Ishikawa (cell line): ENCODE measurements around the gene HOXD8.

Source experiments
- CEBPB ChIP-seq: IDR thresholded peaks from 2 replicates; pipeline ENCODE4 v1.6.1; 2012
- CREB1 ChIP-seq: IDR thresholded peaks from 2 replicates; pipeline ENCODE4 v1.6.1; 2012; ENCODE audit warnings: low read depth
- EGR1 ChIP-seq: IDR thresholded peaks from 2 replicates; pipeline ENCODE4 v1.6.1; 2012
- EP300 ChIP-seq: IDR thresholded peaks from 2 replicates; pipeline ENCODE4 v1.6.1; 2012; ENCODE audit warnings: borderline replicate concordance
- FOXM1 ChIP-seq: IDR thresholded peaks from 2 replicates; pipeline ENCODE4 v1.6.1; 2012; ENCODE audit warnings: low read depth, borderline replicate concordance
- NFIC ChIP-seq: IDR thresholded peaks from 2 replicates; pipeline ENCODE4 v1.6.1; 2012
- RAD21 ChIP-seq: IDR thresholded peaks from 2 replicates; pipeline ENCODE4 v1.6.1; 2012; ENCODE audit warnings: low read depth
- TAF1 ChIP-seq: IDR thresholded peaks from 2 replicates; pipeline ENCODE4 v1.6.1; 2012; ENCODE audit warnings: low read depth, mild to moderate bottlenecking
- TCF12 ChIP-seq: IDR thresholded peaks from 2 replicates; pipeline ENCODE4 v1.6.1; 2012; ENCODE audit warnings: low read depth
- TEAD4 ChIP-seq: IDR thresholded peaks from 2 replicates; pipeline ENCODE4 v1.6.1; 2012
- YY1 ChIP-seq: IDR thresholded peaks from 2 replicates; pipeline ENCODE4 v1.6.1; 2012; ENCODE audit warnings: low read depth
- ZBTB7A ChIP-seq: IDR thresholded peaks from 2 replicates; pipeline ENCODE4 v1.6.1; 2012; ENCODE audit warnings: low read depth
- TF ChIP-seq, protein P1 (sequence below): IDR thresholded peaks from 2 replicates; pipeline ENCODE4 v1.6.1; 2012
- TF ChIP-seq, protein P2 (sequence below): IDR thresholded peaks from 2 replicates; pipeline ENCODE4 v1.6.1; 2012
- TF ChIP-seq, protein P3 (sequence below): IDR thresholded peaks from 2 replicates; pipeline ENCODE4 v1.6.1; 2012; ENCODE audit warnings: low read depth, mild to moderate bottlenecking

Gene HOXD8

DNA sequence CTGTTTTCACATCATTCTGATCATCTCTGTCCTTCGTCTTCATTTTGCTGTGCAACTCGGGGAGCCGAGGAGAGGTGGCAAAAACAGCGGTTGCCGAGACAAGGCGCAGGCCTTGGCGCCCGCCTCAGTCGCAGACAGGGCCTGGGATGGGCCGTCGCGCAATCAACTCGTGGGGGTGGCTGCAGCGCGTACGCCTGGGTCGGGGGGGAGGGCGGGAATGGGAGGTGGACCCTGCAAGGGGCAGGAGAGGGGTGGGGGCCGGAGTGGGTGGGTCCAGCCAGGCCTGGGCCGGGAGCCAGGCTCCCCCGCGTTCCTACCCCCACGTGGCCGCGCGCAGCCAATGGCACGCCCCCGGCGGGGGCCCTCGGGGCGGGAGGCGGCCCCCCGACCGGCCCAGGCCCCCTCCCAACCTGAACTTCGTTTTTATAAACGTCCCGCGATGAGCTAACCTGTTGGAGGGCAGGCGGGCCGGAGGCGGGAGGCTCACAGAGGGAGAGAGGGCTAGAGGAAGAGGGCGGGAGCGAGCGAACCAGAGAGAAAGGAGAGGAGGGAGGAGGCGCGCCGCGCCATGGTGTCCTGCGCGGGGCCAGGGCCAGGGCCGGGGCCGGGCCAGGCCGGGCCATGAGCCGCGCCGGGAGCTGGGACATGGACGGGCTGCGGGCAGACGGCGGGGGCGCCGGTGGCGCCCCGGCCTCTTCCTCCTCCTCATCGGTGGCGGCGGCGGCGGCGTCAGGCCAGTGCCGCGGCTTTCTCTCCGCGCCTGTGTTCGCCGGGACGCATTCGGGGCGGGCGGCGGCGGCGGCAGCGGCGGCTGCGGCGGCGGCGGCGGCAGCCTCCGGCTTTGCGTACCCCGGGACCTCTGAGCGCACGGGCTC, 37.0 kb upstream of the HOXD8 start, which contains the start of gene HOXD13:
TSS of gene HOXD13 (plus strand) at position 452 of the 875 bp plus-strand sequence. CDS start at position 622, 170 bp downstream.
- TF ChIP-seq CEBPB (no peak), TAF1 (no peak; the same call in 1 of the 2 replicates), TCF12 (0 out of 2 replicates have a peak, but pooled peaks have one; percentile 4), CREB1 (no peak), YY1 (0 out of 2 replicates have a peak, but pooled peaks have one; percentile 33)
- TF ChIP-seq, protein P1, sequence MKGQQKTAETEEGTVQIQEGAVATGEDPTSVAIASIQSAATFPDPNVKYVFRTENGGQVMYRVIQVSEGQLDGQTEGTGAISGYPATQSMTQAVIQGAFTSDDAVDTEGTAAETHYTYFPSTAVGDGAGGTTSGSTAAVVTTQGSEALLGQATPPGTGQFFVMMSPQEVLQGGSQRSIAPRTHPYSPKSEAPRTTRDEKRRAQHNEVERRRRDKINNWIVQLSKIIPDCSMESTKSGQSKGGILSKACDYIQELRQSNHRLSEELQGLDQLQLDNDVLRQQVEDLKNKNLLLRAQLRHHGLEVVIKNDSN = peak; percentile 89
- TF ChIP-seq, protein P2, sequence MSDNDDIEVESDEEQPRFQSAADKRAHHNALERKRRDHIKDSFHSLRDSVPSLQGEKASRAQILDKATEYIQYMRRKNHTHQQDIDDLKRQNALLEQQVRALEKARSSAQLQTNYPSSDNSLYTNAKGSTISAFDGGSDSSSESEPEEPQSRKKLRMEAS = peak; percentile 30

DNA sequence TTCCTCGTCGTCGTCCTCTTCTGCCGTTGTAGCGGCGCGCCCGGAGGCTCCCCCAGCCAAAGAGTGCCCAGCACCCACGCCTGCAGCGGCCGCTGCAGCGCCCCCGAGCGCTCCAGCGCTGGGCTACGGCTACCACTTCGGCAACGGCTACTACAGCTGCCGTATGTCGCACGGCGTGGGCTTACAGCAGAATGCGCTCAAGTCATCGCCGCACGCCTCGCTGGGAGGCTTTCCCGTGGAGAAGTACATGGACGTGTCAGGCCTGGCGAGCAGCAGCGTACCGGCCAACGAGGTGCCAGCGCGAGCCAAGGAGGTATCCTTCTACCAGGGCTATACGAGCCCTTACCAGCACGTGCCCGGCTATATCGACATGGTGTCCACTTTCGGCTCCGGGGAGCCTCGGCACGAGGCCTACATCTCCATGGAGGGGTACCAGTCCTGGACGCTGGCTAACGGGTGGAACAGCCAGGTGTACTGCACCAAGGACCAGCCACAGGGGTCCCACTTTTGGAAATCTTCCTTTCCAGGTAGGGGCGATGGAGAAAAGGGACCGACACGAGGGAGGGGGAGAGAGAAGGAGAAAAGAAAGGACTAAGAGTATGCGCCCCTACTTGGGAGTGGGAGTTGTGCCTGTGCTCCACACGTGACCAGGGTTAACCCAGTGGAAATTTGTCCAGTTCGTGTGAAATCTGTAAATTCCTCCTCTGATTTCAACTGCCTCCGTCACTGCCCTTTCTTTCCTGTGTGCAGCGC, 36.2 kb upstream of the HOXD8 start:
- TF ChIP-seq CREB1 (no peak), EGR1 (no peak), NFIC (no peak), CEBPB (no peak)
- TF ChIP-seq, protein P2 = peak; percentile 99
- TF ChIP-seq, protein P1 = peak; percentile 37; the same call in 1 of the 2 replicates

DNA sequence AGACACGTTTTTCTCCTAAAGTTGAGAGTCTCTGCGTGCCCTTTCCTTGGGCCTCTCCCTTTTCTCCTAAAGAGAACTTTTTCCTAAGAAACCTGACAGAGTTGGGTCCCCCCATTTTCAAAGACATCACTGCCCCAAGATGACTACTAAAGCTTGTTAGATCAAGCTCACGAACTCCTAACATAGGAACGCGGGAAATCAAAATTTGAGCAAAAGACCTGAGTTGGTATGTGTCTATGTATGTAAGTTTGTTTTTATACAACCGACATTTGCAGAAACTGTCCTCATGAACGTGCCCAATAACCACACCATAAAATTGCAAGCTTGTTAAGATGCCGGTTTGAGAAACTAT, 35.6 kb upstream of the HOXD8 start:
- TF ChIP-seq NFIC (no peak), TAF1 (no peak), TEAD4 (no peak), EGR1 (no peak), CREB1 (no peak), TCF12 (no peak), RAD21 (no peak), YY1 (no peak), CEBPB (no peak), ZBTB7A (no peak), EP300 (no peak), FOXM1 (no peak)
- TF ChIP-seq, protein P2 = no peak
- TF ChIP-seq, protein P3, sequence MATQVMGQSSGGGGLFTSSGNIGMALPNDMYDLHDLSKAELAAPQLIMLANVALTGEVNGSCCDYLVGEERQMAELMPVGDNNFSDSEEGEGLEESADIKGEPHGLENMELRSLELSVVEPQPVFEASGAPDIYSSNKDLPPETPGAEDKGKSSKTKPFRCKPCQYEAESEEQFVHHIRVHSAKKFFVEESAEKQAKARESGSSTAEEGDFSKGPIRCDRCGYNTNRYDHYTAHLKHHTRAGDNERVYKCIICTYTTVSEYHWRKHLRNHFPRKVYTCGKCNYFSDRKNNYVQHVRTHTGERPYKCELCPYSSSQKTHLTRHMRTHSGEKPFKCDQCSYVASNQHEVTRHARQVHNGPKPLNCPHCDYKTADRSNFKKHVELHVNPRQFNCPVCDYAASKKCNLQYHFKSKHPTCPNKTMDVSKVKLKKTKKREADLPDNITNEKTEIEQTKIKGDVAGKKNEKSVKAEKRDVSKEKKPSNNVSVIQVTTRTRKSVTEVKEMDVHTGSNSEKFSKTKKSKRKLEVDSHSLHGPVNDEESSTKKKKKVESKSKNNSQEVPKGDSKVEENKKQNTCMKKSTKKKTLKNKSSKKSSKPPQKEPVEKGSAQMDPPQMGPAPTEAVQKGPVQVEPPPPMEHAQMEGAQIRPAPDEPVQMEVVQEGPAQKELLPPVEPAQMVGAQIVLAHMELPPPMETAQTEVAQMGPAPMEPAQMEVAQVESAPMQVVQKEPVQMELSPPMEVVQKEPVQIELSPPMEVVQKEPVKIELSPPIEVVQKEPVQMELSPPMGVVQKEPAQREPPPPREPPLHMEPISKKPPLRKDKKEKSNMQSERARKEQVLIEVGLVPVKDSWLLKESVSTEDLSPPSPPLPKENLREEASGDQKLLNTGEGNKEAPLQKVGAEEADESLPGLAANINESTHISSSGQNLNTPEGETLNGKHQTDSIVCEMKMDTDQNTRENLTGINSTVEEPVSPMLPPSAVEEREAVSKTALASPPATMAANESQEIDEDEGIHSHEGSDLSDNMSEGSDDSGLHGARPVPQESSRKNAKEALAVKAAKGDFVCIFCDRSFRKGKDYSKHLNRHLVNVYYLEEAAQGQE = no peak
- TF ChIP-seq, protein P1 = no peak

DNA sequence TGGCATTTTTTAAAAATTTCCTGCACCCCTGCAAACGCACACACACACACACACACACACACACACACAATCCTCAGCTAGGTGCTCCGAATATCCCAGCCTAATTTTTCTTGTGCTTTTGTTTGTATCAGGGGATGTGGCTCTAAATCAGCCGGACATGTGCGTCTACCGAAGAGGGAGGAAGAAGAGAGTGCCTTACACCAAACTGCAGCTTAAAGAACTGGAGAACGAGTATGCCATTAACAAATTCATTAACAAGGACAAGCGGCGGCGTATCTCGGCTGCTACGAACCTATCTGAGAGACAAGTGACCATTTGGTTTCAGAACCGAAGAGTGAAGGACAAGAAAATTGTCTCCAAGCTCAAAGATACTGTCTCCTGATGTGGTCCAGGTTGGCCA, 35.2 kb upstream of the HOXD8 start:
- TF ChIP-seq, protein P2 = no peak

DNA sequence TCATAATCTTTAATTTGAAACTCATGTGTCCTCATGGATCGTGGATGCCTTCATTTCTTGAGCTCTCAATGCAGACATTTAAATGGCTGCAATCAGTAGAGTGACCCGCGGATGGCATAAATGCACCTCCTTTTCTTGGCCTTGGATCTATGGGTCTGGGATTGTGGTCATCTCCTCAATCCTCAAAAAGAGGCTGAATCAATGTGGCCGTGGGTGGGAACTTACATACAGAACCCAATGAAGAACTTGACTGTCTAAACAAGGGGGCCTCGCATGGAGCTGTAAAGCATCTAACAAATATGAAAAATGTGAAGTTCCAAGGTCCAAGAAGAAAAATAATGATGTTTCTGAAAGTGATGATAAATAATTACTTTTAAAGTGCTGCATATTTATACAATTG, 34.1 kb upstream of the HOXD8 start:
- TF ChIP-seq TAF1 (no peak), RAD21 (no peak), TCF12 (no peak), ZBTB7A (no peak), NFIC (no peak), EP300 (no peak), YY1 (no peak), FOXM1 (no peak), EGR1 (no peak), TEAD4 (no peak), CEBPB (no peak)
- TF ChIP-seq, protein P1 = no peak
- TF ChIP-seq, protein P3 = no peak
- TF ChIP-seq, protein P2 = no peak
